ENCODE data around the gene OTOG.

OTOG gene

DNA sequence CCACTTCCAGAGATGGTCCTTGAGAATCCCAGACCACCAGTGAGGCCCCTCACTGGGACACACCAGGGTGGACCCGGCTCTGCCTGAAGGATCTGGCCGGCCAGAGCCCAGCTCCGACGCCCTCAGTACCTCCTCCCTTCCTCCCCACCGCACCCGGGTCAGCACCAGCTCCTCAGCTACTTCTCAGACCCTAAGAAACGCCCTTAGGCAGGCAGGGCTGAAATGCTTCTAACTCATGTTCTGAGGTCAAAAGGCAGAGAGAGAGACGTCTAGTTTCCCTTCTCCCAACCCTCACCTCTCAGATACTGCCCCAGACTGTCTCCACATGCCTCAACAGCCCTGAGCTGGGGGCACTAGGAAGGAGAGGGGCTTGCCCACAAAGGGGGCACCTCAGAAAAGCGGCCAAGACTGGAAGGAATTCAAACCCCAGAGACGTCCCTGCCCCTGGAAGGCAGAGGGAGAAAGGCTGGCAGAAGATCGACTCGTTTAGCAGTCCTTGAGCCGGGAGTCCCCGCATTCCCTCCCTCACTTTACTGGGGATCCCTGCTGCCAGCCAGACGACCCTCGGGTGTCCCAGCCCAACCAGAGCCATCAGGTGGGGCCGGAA, 3.4 kb upstream of the OTOG start:
- CTCF ChIA-PET, result interaction anchor here (0.9 to 2.5 kb wide), 5 partner anchors 8 to 45 kb away, joined by 3 to 8 read pairs (median 4); no protein-coding TSS in a partner anchor
- no peak for DNase-seq (ENCODE audit: extremely low spot score)
- POLR2A ChIA-PET, result no interaction called here
- TF ChIP-seq, protein P1, sequence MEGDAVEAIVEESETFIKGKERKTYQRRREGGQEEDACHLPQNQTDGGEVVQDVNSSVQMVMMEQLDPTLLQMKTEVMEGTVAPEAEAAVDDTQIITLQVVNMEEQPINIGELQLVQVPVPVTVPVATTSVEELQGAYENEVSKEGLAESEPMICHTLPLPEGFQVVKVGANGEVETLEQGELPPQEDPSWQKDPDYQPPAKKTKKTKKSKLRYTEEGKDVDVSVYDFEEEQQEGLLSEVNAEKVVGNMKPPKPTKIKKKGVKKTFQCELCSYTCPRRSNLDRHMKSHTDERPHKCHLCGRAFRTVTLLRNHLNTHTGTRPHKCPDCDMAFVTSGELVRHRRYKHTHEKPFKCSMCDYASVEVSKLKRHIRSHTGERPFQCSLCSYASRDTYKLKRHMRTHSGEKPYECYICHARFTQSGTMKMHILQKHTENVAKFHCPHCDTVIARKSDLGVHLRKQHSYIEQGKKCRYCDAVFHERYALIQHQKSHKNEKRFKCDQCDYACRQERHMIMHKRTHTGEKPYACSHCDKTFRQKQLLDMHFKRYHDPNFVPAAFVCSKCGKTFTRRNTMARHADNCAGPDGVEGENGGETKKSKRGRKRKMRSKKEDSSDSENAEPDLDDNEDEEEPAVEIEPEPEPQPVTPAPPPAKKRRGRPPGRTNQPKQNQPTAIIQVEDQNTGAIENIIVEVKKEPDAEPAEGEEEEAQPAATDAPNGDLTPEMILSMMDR (IDR thresholded peaks at IDR 0.05; ENCODE audit: control extremely low read depth, extremely low read depth, low read depth, missing control alignments), result no peak

DNA sequence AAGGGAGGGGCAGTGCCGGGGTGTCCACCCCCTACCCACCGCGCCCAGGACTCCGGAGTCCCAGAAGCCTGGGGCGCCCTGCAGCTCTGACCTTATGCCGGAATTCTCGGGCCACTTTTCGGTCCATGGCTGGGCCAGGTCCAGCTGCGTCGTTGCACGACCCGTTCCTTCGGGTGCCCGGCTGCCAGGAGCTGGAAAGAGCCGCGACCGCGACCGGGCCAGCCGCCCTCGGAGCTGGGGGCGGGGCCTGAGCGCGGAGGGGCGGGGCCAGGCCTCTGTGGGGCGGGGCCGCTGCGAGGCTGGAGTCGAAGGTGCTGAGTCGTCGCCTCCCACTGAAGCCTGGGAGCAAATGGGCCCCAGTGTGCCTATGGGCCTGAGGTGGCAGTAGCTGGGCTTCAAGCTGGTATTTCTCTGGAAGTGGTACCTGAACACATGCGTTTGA, 2.9 kb upstream of the OTOG start, which contains the start of gene USH1C:
TSS of gene USH1C (minus strand) at position 236 of the 442 bp plus-strand sequence. CDS start at position 127, 109 bp downstream.
- DNase-seq (ENCODE audit: extremely low spot score), result no peak
- TF ChIP-seq, protein P1 (IDR thresholded peaks at IDR 0.05; ENCODE audit: control extremely low read depth, extremely low read depth, low read depth, missing control alignments), result no peak
- ChIA-PET CTCF (interaction anchor here (0.9 to 2.5 kb wide), 3 partner anchors 9 to 46 kb away, joined by 3 to 8 read pairs (median 4); no protein-coding TSS in a partner anchor), POLR2A (no interaction called here)

DNA sequence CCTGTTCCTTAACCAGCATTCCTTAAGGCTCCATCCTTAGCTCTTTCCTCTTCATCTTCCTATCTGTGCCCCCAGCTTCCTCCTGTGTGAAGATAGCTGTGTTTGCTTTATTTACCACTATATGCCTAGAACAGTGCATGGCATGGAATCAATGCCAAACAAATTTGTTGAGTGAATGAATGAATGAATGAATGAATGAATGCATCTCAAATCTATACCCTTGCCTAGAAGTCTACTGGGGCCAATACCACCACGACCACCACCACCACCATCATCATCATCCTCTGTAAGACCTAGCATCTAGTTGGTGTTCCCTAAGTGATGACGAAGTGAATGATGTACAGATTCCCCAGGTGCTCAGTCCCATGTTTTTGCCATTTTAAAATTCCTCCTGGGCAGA, 819 bp upstream of the OTOG start:
- CTCF ChIA-PET, result interaction anchor here (1.5 kb wide), 1 partner anchor 18 kb away, joined by 5 read pairs; no protein-coding TSS in a partner anchor

DNA sequence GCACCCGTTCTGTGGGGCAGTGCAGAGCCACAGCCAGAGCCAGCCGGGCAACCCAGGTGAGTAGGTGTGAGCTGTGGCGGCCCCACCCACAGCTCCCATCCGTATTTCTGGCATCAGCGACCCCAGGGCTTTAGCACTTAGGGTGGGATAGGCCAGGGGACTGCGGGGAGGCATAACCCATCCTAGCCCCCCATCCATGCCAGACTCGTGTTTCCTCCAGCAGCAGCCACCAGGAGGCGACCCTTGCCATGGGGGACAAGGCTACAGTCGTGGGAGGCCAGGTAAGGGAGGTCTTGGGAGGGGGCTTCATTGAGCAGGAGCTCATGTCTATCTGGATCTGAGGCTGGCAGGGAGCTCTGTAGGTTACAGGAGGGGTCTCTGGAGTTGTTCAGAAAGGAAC, 873 bp downstream of the OTOG start:
- DNase-seq (ENCODE audit: extremely low spot score), result no peak
- ChIA-PET POLR2A (no interaction called here), CTCF (interaction anchor here (1.1 to 1.7 kb wide), 2 partner anchors 51 to 160 kb away, joined by 3 read pairs; partner anchors contain the start of gene KCNJ11)
- TF ChIP-seq, protein P1 (IDR thresholded peaks at IDR 0.05; ENCODE audit: control extremely low read depth, extremely low read depth, low read depth, missing control alignments), result no peak

More for the DNA sequence above, 819 bp upstream of the OTOG start:
- TF ChIP-seq, protein P1 (IDR thresholded peaks at IDR 0.05; ENCODE audit: control extremely low read depth, extremely low read depth, low read depth, missing control alignments), result no peak
- POLR2A ChIA-PET, result no interaction called here
- no peak for DNase-seq (ENCODE audit: extremely low spot score)

DNA sequence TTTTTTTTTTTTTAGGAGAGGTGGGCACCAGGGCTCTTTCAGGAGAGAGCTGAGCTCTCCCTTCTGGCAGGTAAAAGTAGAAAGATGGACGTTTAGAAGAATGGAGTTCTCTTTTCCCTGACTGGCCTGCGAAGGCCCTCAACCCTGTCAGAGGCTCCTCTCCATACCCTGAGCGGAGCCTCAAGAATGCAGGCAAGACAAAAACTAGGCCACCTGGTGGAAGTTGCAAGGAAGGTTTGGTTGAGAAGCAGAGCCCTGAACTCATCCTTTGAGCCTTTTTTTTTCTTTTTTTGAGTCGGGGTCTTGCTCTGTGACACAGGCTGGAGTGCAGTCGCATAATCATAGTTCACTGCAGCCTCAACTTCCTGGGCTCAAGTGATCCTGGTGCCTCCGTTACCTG, 1.4 kb downstream of the OTOG start:
- ChIA-PET POLR2A (no interaction called here), CTCF (interaction anchor here (1.0 kb wide), 1 partner anchor 21 kb away, joined by 5 read pairs; no protein-coding TSS in a partner anchor)
- no peak for DNase-seq (ENCODE audit: extremely low spot score)
- TF ChIP-seq, protein P1 (IDR thresholded peaks at IDR 0.05; ENCODE audit: control extremely low read depth, extremely low read depth, low read depth, missing control alignments), result no peak

DNA sequence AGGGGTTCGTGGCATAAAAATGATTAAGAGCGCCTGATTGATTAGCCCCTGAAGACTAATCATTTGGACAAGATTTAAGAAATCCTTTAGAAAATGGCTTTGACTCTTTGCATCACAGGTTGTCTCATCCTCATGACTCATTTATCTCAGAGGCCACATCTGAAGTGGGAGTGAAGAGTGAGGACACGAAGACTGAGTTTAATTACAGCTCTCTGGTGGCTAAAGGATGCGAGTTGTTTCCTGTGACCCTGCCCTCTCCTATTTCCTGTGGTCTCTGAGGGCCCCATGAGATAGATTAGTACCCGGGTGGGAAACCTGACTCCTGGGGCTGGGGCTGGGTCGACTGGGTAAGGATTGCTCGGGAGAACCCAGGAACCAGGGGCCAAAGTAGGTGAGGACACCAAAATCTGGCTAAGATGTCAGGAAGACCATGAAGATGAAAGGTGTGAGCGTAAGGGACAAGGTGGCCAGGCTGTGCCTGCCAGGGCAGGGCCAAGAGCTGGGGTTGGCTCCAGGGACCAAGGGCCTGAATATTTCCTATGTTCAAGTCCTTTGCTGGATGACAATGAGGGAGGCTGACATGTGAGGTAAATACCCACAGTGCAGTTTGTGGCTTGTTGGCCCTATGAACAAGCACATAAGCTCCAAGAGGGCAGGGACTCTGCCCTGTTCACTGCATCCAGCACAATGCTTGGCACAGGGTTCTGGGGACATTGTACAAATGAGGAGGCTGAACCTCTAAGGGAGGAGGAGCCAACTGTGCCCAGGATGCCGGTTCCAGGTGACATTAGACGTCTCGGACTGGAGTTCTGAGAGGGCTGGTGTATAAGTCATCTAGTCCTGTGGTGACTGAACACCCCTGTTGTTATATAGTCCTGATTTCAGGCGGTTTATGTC, 3.6 kb downstream of the OTOG start:
- POLR2A ChIA-PET, result no interaction called here
- CTCF ChIA-PET, result no interaction called here
- TF ChIP-seq, protein P1 (IDR thresholded peaks at IDR 0.05; ENCODE audit: control extremely low read depth, extremely low read depth, low read depth, missing control alignments), result no peak
- DNase-seq (ENCODE audit: extremely low spot score), result no peak

Data from GM10248 (cell line).